Measurements from ENCODE around the gene PLIN5.

PLIN5 gene

GRCh38 chr19:4580961-4581665 is 46.1 kb upstream of the PLIN5 start:
- H3K36me3 ChIP-seq: no peaks in the 10 kb centered on the region
- no peak for TF ChIP-seq CTCF (IDR thresholded peaks at IDR 0.05)
- peaks cover 0 to 27% (median 10%) of the 10 kb centered on the region in 4 donors for H3K4me1 ChIP-seq
- H3K9me3 ChIP-seq: no peaks in the 10 kb centered on the region
- H3K27me3 ChIP-seq: peaks cover 9 to 98% of the 10 kb centered on the region in 2 donors
- H3K27ac ChIP-seq: no peak overlapping the region
- DNase-seq: no peak
- intact Hi-C loops (cut with DNase I; ENCODE audit: low total_unique reads): no loop called here
- peak overlapping the region; percentile 18 to 32 for H3K4me3 ChIP-seq

- Histone ChIP-seq H3K36me3 (no peaks in the 10 kb centered on the region), H3K27ac (no peak overlapping the region), H3K4me1 (peaks cover 0 to 33% (median 15%) of the 10 kb centered on the region in 4 donors), H3K27me3 (peaks cover 9 to 98% of the 10 kb centered on the region in 2 donors), H3K4me3 (peak overlapping the region; percentile 18 to 32), H3K9me3 (no peaks in the 10 kb centered on the region)
- intact Hi-C loops (cut with DNase I; ENCODE audit: low total_unique reads): no loop called here
- DNase-seq: no peak
- no peak for TF ChIP-seq CTCF (IDR thresholded peaks at IDR 0.05)
These were observed 45.2 kb upstream of the PLIN5 start for GRCh38 chr19:4580021-4580901.

GRCh38 chr19:4579389-4579788 is 44.4 kb upstream of the PLIN5 start:
- no peaks in the 10 kb centered on the region for H3K9me3 ChIP-seq
- no peaks in the 10 kb centered on the region for H3K36me3 ChIP-seq
- no peak for DNase-seq
- H3K4me1 ChIP-seq: peaks cover 0 to 32% (median 15%) of the 10 kb centered on the region in 4 donors
- H3K27me3 ChIP-seq: peaks cover 4 to 98% of the 10 kb centered on the region in 2 donors
- no peak for TF ChIP-seq CTCF (IDR thresholded peaks at IDR 0.05)
- intact Hi-C loops (cut with DNase I; ENCODE audit: low total_unique reads): loop anchor here (5.0 kb wide), 1 partner anchor 58 kb away; the partner anchor contains the start of gene TNFAIP8L1
- no peak overlapping the region for H3K4me3 ChIP-seq
- H3K27ac ChIP-seq: no peak overlapping the region

GRCh38 chr19:4578552-4579248 is 43.7 kb upstream of the PLIN5 start:
- no peak overlapping the region for H3K27ac ChIP-seq
- H3K36me3 ChIP-seq: no peaks in the 10 kb centered on the region
- no peaks in the 10 kb centered on the region for H3K9me3 ChIP-seq
- DNase-seq: no peak
- peaks cover 0 to 98% of the 10 kb centered on the region in 2 donors for H3K27me3 ChIP-seq
- H3K4me1 ChIP-seq: peaks cover 0 to 25% (median 10%) of the 10 kb centered on the region in 4 donors
- no peak overlapping the region for H3K4me3 ChIP-seq
- no peak for TF ChIP-seq CTCF (IDR thresholded peaks at IDR 0.05)
- intact Hi-C loops (cut with DNase I; ENCODE audit: low total_unique reads): loop anchor here (5.0 kb wide), 1 partner anchor 59 kb away; the partner anchor contains the start of gene TNFAIP8L1

- no peak overlapping the region for H3K27ac ChIP-seq
- TF ChIP-seq CTCF (IDR thresholded peaks at IDR 0.05): no peak
- H3K27me3 ChIP-seq: peaks cover 0 to 98% of the 10 kb centered on the region in 2 donors
- no peaks in the 10 kb centered on the region for H3K9me3 ChIP-seq
- no peaks in the 10 kb centered on the region for H3K36me3 ChIP-seq
- intact Hi-C loops (cut with DNase I; ENCODE audit: low total_unique reads): loop anchor here (5.0 kb wide), 1 partner anchor 60 kb away; the partner anchor contains the start of gene TNFAIP8L1
- H3K4me3 ChIP-seq: no peak overlapping the region
- no peak for DNase-seq
- H3K4me1 ChIP-seq: peaks cover 0 to 25% (median 10%) of the 10 kb centered on the region in 4 donors
These were observed 42.2 kb upstream of the PLIN5 start for GRCh38 chr19:4577020-4577782.
